ENCODE data around the gene CWC15. TPM values are rescaled to one million over a fixed set of nuclear protein-coding genes. Genes with fewer than 3 reads are reported as not detected.

The CWC15 gene
- total RNA-seq, 1 donor from 2014 or later: 69.2 TPM

DNA sequence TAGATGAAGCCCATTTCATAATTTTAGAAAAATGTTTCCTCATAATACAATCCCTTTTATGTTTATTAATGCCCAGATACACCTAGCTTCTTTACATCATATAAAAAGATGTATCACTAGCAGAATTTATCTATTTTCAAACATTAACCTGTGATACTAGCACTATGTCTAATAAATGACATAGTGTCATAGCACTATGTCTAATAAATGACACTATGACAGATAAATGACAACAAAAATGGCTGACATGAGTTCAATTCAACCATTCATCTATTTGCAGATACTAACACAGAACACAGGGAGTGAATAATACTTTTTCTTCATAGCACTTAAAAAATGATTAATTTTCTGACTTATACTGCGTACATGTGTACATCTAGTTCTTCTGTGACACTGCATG, 32.3 kb upstream of the CWC15 start:
- POLR2A ChIA-PET: no interaction called here
- no peak for TF ChIP-seq CTCF (IDR thresholded peaks at IDR 0.05)
- intact Hi-C loops (cut with micrococcal nuclease): no loop called here

GRCh38 chr11:95003716-95004115, 30.4 kb upstream of the CWC15 start:
- intact Hi-C loops (cut with micrococcal nuclease): no loop called here
- DNase-seq (no peak), ATAC-seq (ENCODE audit: low read depth) (no peak)
- no peak for TF ChIP-seq CTCF (IDR thresholded peaks at IDR 0.05)
- Mint-ChIP-seq H3K27me3 (peaks cover 11% of the 10 kb centered on the region), H3K4me3 (no peak overlapping the region), H3K36me3 (ENCODE audit: low read depth) (no peaks in the 10 kb centered on the region), H3K27ac (no peak overlapping the region), H3K9me3 (no peaks in the 10 kb centered on the region), H3K4me1 (no peaks in the 10 kb centered on the region)
- ChIA-PET CTCF (no interaction called here), POLR2A (no interaction called here)

More for the DNA sequence above, 32.3 kb upstream of the CWC15 start:
- DNase-seq (no peak), ATAC-seq (ENCODE audit: low read depth) (no peak)
- CTCF ChIA-PET: no interaction called here
- H3K36me3 Mint-ChIP-seq (ENCODE audit: low read depth): no peaks in the 10 kb centered on the region
- H3K27ac Mint-ChIP-seq: no peak overlapping the region
- no peak overlapping the region for H3K4me3 Mint-ChIP-seq
- peaks cover 13% of the 10 kb centered on the region for H3K27me3 Mint-ChIP-seq
- H3K9me3 Mint-ChIP-seq: no peaks in the 10 kb centered on the region
- no peaks in the 10 kb centered on the region for H3K4me1 Mint-ChIP-seq

DNA sequence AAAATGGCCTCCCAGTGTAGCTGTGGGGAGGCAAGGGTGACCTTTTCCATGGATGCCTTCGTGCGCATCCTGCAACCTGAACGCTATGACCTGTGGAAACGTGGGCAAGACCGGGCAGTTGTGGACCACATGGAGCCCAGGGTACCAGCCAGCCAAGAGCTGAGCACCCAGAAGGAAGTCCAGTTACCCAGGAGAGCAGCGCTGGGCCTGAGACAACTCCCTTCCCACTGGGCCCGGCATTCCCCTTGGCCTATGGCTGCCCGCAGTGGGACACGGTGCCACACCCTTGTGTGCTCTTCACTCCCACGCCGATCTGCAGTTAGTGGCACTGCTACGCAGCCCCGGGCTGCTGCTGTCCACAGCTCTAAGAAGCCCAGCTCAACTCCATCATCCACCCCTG, 24.9 kb upstream of the CWC15 start:
- H3K27ac Mint-ChIP-seq: no peak overlapping the region
- intact Hi-C loops (cut with micrococcal nuclease): no loop called here
- no peak for TF ChIP-seq CTCF (IDR thresholded peaks at IDR 0.05)
- peaks cover 3% of the 10 kb centered on the region for H3K27me3 Mint-ChIP-seq
- no peaks in the 10 kb centered on the region for H3K36me3 Mint-ChIP-seq (ENCODE audit: low read depth)
- POLR2A ChIA-PET: no interaction called here
- no peaks in the 10 kb centered on the region for H3K9me3 Mint-ChIP-seq
- no peaks in the 10 kb centered on the region for H3K4me1 Mint-ChIP-seq
- H3K4me3 Mint-ChIP-seq: no peak overlapping the region
- ATAC-seq (ENCODE audit: low read depth) (no peak), DNase-seq (no peak)
- CTCF ChIA-PET: no interaction called here

DNA sequence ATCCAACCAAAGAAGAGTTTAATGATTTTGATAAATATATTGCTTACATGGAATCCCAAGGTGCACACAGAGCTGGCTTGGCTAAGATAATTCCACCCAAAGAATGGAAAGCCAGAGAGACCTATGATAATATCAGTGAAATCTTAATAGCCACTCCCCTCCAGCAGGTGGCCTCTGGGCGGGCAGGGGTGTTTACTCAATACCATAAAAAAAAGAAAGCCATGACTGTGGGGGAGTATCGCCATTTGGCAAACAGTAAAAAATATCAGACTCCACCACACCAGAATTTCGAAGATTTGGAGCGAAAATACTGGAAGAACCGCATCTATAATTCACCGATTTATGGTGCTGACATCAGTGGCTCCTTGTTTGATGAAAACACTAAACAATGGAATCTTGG, 24.1 kb upstream of the CWC15 start:
- POLR2A ChIA-PET: no interaction called here
- no peak overlapping the region for H3K27ac Mint-ChIP-seq
- H3K27me3 Mint-ChIP-seq: peaks cover 3% of the 10 kb centered on the region
- no peaks in the 10 kb centered on the region for H3K36me3 Mint-ChIP-seq (ENCODE audit: low read depth)
- CTCF ChIA-PET: no interaction called here
- DNase-seq (no peak), ATAC-seq (ENCODE audit: low read depth) (no peak)
- no peaks in the 10 kb centered on the region for H3K4me1 Mint-ChIP-seq
- H3K4me3 Mint-ChIP-seq: no peak overlapping the region
- no peak for TF ChIP-seq CTCF (IDR thresholded peaks at IDR 0.05)
- no peaks in the 10 kb centered on the region for H3K9me3 Mint-ChIP-seq
- intact Hi-C loops (cut with micrococcal nuclease): no loop called here

GRCh38 chr11:94993400-94993943, 20.1 kb upstream of the CWC15 start:
- Mint-ChIP-seq H3K27me3 (peaks cover 7% of the 10 kb centered on the region), H3K9me3 (no peaks in the 10 kb centered on the region), H3K27ac (no peak overlapping the region), H3K4me1 (no peaks in the 10 kb centered on the region), H3K4me3 (no peak overlapping the region), H3K36me3 (ENCODE audit: low read depth) (no peaks in the 10 kb centered on the region)
- DNase-seq (no peak), ATAC-seq (ENCODE audit: low read depth) (no peak)
- CTCF ChIA-PET: no interaction called here
- intact Hi-C loops (cut with micrococcal nuclease): no loop called here
- POLR2A ChIA-PET: no interaction called here
- TF ChIP-seq CTCF (IDR thresholded peaks at IDR 0.05): no peak
